NCI-H526 (cell line): ENCODE results near the gene UBE2U.
A peak's percentile ranks its signal among the peaks of the same experiment; 100 is the strongest.
"Not testable (repeated sequence)": the region's sequence is repeated elsewhere in the genome, so short reads cannot be mapped to it uniquely, and the experiment has no call there.

Source experiments
- DNase-seq, 2 experiments: peaks; one replicate each; lab custom pipeline; 2025; lab: John Stamatoyannopoulos, UW

The UBE2U gene

GRCh38 chr1:64192290-64192689 lies 11.1 kb upstream of the UBE2U start:
- no peak for DNase-seq

- no peak for DNase-seq
Measured at GRCh38 chr1:64194168-64195080, 9.0 kb upstream of the UBE2U start.

GRCh38 chr1:64195081-64195395 lies 8.4 kb upstream of the UBE2U start:
- DNase-seq: no peak

- no peak for DNase-seq
Measured at GRCh38 chr1:64196074-64196870, 7.2 kb upstream of the UBE2U start.

- no peak for DNase-seq
Measured at GRCh38 chr1:64197076-64197475, 6.3 kb upstream of the UBE2U start.

- no peak for DNase-seq
Measured at GRCh38 chr1:64199154-64199553, 4.3 kb upstream of the UBE2U start.

- no peak for DNase-seq
Measured at GRCh38 chr1:64200064-64200463, 3.4 kb upstream of the UBE2U start.

- DNase-seq: no peak
Measured at GRCh38 chr1:64209221-64209620, 5.8 kb downstream of the UBE2U start.

GRCh38 chr1:64212031-64212430 lies 8.6 kb downstream of the UBE2U start:
- no peak for DNase-seq

- no peak for DNase-seq
Measured at GRCh38 chr1:64215576-64215975, 12.2 kb downstream of the UBE2U start.

- no peak for DNase-seq
Measured at GRCh38 chr1:64220241-64220640, 16.8 kb downstream of the UBE2U start.

GRCh38 chr1:64223329-64224151 lies 20.1 kb downstream of the UBE2U start:
- no peak for DNase-seq

- not testable (repeated sequence) for DNase-seq
Measured at GRCh38 chr1:64224236-64224635, 20.8 kb downstream of the UBE2U start.

- no peak for DNase-seq
Measured at GRCh38 chr1:64228167-64228957, 24.9 kb downstream of the UBE2U start.

GRCh38 chr1:64229307-64229706 lies 25.9 kb downstream of the UBE2U start:
- DNase-seq: no peak

GRCh38 chr1:64231153-64231552 lies 27.7 kb downstream of the UBE2U start:
- peak; percentile 26 to 29 for DNase-seq

- no peak for DNase-seq
Measured at GRCh38 chr1:64231654-64232053, 28.2 kb downstream of the UBE2U start.

GRCh38 chr1:64234714-64235113 lies 31.3 kb downstream of the UBE2U start:
- DNase-seq: no peak

GRCh38 chr1:64235181-64235580 lies 31.8 kb downstream of the UBE2U start:
- no peak for DNase-seq

GRCh38 chr1:64235910-64236309 lies 32.5 kb downstream of the UBE2U start:
- DNase-seq: no peak

- DNase-seq: no peak
Measured at GRCh38 chr1:64236541-64236954, 33.1 kb downstream of the UBE2U start.
